Gastroesophageal sphincter (tissue), 4 donors: ENCODE measurements around the gene BMP3. TPM values are rescaled to one million over a fixed set of nuclear protein-coding genes. Genes with fewer than 3 reads are reported as not detected.

Experiments
- ATAC-seq: fragments of 150-250 bp; one replicate; pipeline ENCODE4 v1.9.1; 2016; ENCODE audit warnings: mild to moderate bottlenecking, moderate library complexity
- H3K27ac ChIP-seq, 4 donors: fragments of 200-600 bp; sonication (generic) in 3 of 4; 1 replicate in 3 of 4; 2 replicates in 1 of 4; pipeline ENCODE4 v1.5.1; 2016 to 2019
- H3K27me3 ChIP-seq: fragments of 200-600 bp; sonication (generic); one replicate; pipeline ENCODE4 v1.5.1; 2019
- H3K36me3 ChIP-seq, 2 donors: fragments of 200-600 bp; sonication (generic); one replicate each; pipeline ENCODE4 v1.5.1; 2019; ENCODE audit warnings: control low read depth in 1 of 2
- H3K4me1 ChIP-seq, 3 donors: fragments of 200-600 bp; sonication (generic); 1 replicate in 2 of 3; 2 replicates in 1 of 3; pipeline ENCODE4 v1.5.1; 2016 to 2019; ENCODE audit warnings: control low read depth in 2 of 3
- H3K4me3 ChIP-seq, 2 donors: fragments of 200-600 bp; sonication (generic); one replicate each; pipeline ENCODE4 v1.5.1; 2019; ENCODE audit warnings: mild to moderate bottlenecking in 1 of 2, moderate library complexity in 1 of 2
- H3K9me3 ChIP-seq, 3 donors: fragments of 200-600 bp; sonication (generic); one replicate each; pipeline ENCODE4 v1.5.1; 2017 to 2019; ENCODE audit warnings: control low read depth in 2 of 3
- CTCF ChIP-seq, 4 experiments: fragments of 200-600 bp in 2 of 4; fragments of 450-650 bp in 2 of 4; sonication (generic) in 1 of 4; IDR thresholded peaks; one replicate each; pipeline ENCODE4 v1.5.1; 2017 to 2019; ENCODE audit warnings: antibody characterized with exemption in 4 of 4, mild to moderate bottlenecking in 2 of 4, moderate library complexity in 2 of 4
- EP300 ChIP-seq: sonication (generic); formaldehyde crosslinking; IDR thresholded peaks from one replicate; pipeline ENCODE4 v1.6.1; 2017; ENCODE audit warnings: antibody characterized with exemption, mild to moderate bottlenecking
- POLR2A ChIP-seq, 2 donors: fragments of 450-650 bp; IDR thresholded peaks; one replicate each; pipeline ENCODE4 v1.6.1; 2017; ENCODE audit warnings: antibody characterized with exemption in 2 of 2, mild to moderate bottlenecking in 2 of 2, moderate library complexity in 1 of 2
- POLR2AphosphoS5 ChIP-seq: sonication (generic); formaldehyde crosslinking; IDR thresholded peaks from one replicate; pipeline ENCODE4 v1.6.1; 2017; ENCODE audit warnings: antibody characterized with exemption
- WGBS, 2 donors: methylation state at CpG; one replicate each; pipeline ENCODE4 v1.1.5; 2018; ENCODE audit warnings: low coverage in 1 of 2; 5-methylcytosine and 5-hydroxymethylcytosine counted together
- total RNA-seq, 4 donors: library from RNA; depleted of rRNA; stranded (reverse); fragments of >200 nt; gene quantifications; one replicate each; pipeline ENCODE4 v1.1.0, GENCODE V29; 2016

BMP3 gene
- total RNA-seq, 4 donors from 2014 or later = 8.2 to 24.5 (median 17.5) TPM

GRCh38 chr4:81069706-81070331, 39.3 kb downstream of the BMP3 start:
- H3K27me3 ChIP-seq = no peaks in the 10 kb centered on the region
- no peak overlapping the region for H3K27ac ChIP-seq
- TF ChIP-seq POLR2A (IDR thresholded peaks at IDR 0.05) (no peak), EP300 (no peak), CTCF (IDR thresholded peaks at IDR 0.05) (peak; percentile 82 to 93 (median 84)), POLR2AphosphoS5 (no peak)
- no peak overlapping the region for H3K4me3 ChIP-seq
- no peaks in the 10 kb centered on the region for H3K36me3 ChIP-seq
- no peaks in the 10 kb centered on the region for H3K9me3 ChIP-seq
- no peaks in the 10 kb centered on the region for H3K4me1 ChIP-seq
- peak; percentile 71 for ATAC-seq
- WGBS, 2 donors = 5 to 15% methylated on average over 5 to 6 of the region's 6 CpGs

- Histone ChIP-seq H3K4me3 (no peak overlapping the region), H3K27me3 (no peaks in the 10 kb centered on the region), H3K9me3 (no peaks in the 10 kb centered on the region), H3K36me3 (no peaks in the 10 kb centered on the region), H3K27ac (no peak overlapping the region), H3K4me1 (no peaks in the 10 kb centered on the region)
- whole genome bisulfite sequencing, 2 donors = 42 to 50% methylated on average over 2 of the region's 2 CpGs
- TF ChIP-seq EP300 = no peak
- ATAC-seq = no peak
These were observed 40.5 kb downstream of the BMP3 start for GRCh38 chr4:81071013-81071412.

GRCh38 chr4:81081156-81081555, 50.6 kb downstream of the BMP3 start:
- H3K9me3 ChIP-seq = no peaks in the 10 kb centered on the region
- H3K27ac ChIP-seq = no peak overlapping the region
- H3K4me3 ChIP-seq = no peak overlapping the region
- ATAC-seq = no peak
- TF ChIP-seq EP300 = no peak
- 100% methylated on average over 2 of the region's 5 CpGs; no CpG with 5 or more reads in 1 of the 2 donors for WGBS, 2 donors
- no peaks in the 10 kb centered on the region for H3K27me3 ChIP-seq
- peaks cover 0 to 4% (median 2%) of the 10 kb centered on the region in 3 donors for H3K4me1 ChIP-seq
- H3K36me3 ChIP-seq = no peaks in the 10 kb centered on the region

GRCh38 chr4:81084029-81084428, 53.5 kb downstream of the BMP3 start:
- ATAC-seq = no peak
- no peaks in the 10 kb centered on the region for H3K4me1 ChIP-seq
- H3K4me3 ChIP-seq = no peak overlapping the region
- no peaks in the 10 kb centered on the region for H3K36me3 ChIP-seq
- no peak overlapping the region for H3K27ac ChIP-seq
- H3K27me3 ChIP-seq = no peaks in the 10 kb centered on the region
- H3K9me3 ChIP-seq = no peaks in the 10 kb centered on the region
- peak in 2 of 4 experiments; percentile 17 to 34 for TF ChIP-seq CTCF (IDR thresholded peaks at IDR 0.05)
- no peak for TF ChIP-seq POLR2AphosphoS5
- TF ChIP-seq EP300 = no peak
- no peak for TF ChIP-seq POLR2A (IDR thresholded peaks at IDR 0.05)

GRCh38 chr4:81084634-81085033, 54.1 kb downstream of the BMP3 start:
- ATAC-seq = peak; percentile 43
- no peak overlapping the region for H3K27ac ChIP-seq
- no peaks in the 10 kb centered on the region for H3K36me3 ChIP-seq
- no peak overlapping the region for H3K4me3 ChIP-seq
- H3K4me1 ChIP-seq = no peaks in the 10 kb centered on the region
- no peaks in the 10 kb centered on the region for H3K9me3 ChIP-seq
- TF ChIP-seq POLR2AphosphoS5 = no peak
- no peak for TF ChIP-seq EP300
- no peak for TF ChIP-seq POLR2A (IDR thresholded peaks at IDR 0.05)
- no peak for TF ChIP-seq CTCF (IDR thresholded peaks at IDR 0.05)
- no peaks in the 10 kb centered on the region for H3K27me3 ChIP-seq
- WGBS, 2 donors = 33 to 36% methylated on average over 2 to 3 of the region's 3 CpGs

- Histone ChIP-seq H3K27me3 (no peaks in the 10 kb centered on the region), H3K4me3 (no peak overlapping the region), H3K27ac (no peak overlapping the region), H3K4me1 (no peaks in the 10 kb centered on the region), H3K36me3 (no peaks in the 10 kb centered on the region), H3K9me3 (no peaks in the 10 kb centered on the region)
- ATAC-seq = no peak
- no peak for TF ChIP-seq CTCF (IDR thresholded peaks at IDR 0.05)
- no peak for TF ChIP-seq POLR2AphosphoS5
- TF ChIP-seq EP300 = no peak
- TF ChIP-seq POLR2A (IDR thresholded peaks at IDR 0.05) = no peak
- 54 to 90% methylated on average over 3 of the region's 3 CpGs for whole genome bisulfite sequencing, 2 donors
These were observed 54.8 kb downstream of the BMP3 start for GRCh38 chr4:81085291-81085690.
